K562 (cell line): Measurements from ENCODE around the gene SLC39A9. TPM values are rescaled to one million over a fixed set of nuclear protein-coding genes. Genes with fewer than 3 reads are reported as not detected.

Experiments used
- RREB1 ChIP-seq: fragments of 250-450 bp; sonication (Bioruptor Pico); IDR thresholded peaks from 2 replicates; pipeline ENCODE4 v1.4.0; 2020
- ZNF551 ChIP-seq: fragments of 250-450 bp; sonication (Bioruptor Pico); IDR thresholded peaks from 2 replicates; pipeline ENCODE4 v1.5.0; 2021; ENCODE audit warnings: mild to moderate bottlenecking, moderate library complexity
- ZNF76 ChIP-seq: fragments of 250-450 bp; sonication (Bioruptor Pico); IDR thresholded peaks from 2 replicates; pipeline ENCODE4 v1.4.0; 2020; ENCODE audit warnings: mild to moderate bottlenecking, moderate library complexity, borderline replicate concordance
- polyA plus RNA-seq, 8 experiments: library from polyadenylated mRNA; depleted of rRNA in 4 of 8; stranded (reverse) in 5 of 8; unstranded in 3 of 8; fragments of >200 nt; fragmentation: Nextera tagmentation in 2 of 8; fragmentation: Illumina TruSeq in 1 of 8; extraction: Ambion mirVana in 2 of 8; extraction: Trizol in 1 of 8; gene quantifications; 2 replicates each; pipeline versions ENCODE4 v1.2.1 to v1.2.3, GENCODE V29; 2011 to 2014; ENCODE audit warnings: inconsistent platforms in 1 of 8, missing spikeins in 1 of 8
- total RNA-seq, 7 experiments: library from RNA; depleted of rRNA in 6 of 7; stranded (reverse); fragments of >200 nt in 6 of 7; fragmentation: Illumina TruSeq in 2 of 7; extraction: Trizol in 2 of 7; gene quantifications; 2 replicates each; pipeline versions ENCODE4 v1.2.1 to v1.2.3, GENCODE V29; 2011 to 2021; ENCODE audit warnings: low replicate concordance in 1 of 7
- TF ChIP-seq, protein P1 (sequence below): fragments of 450-650 bp; IDR thresholded peaks from 2 replicates; pipeline ENCODE4 v1.6.1; 2018; ENCODE audit warnings: mild to moderate bottlenecking, low read depth; ENCODE audit not compliant: partially characterized antibody

SLC39A9 gene
- total and polyA plus RNA-seq, 9 of the 15 experiments (the other 6 are each of a cell fraction or from before 2014, with no cell fraction given): 18.4 to 66.0 (median 32.5) TPM

DNA sequence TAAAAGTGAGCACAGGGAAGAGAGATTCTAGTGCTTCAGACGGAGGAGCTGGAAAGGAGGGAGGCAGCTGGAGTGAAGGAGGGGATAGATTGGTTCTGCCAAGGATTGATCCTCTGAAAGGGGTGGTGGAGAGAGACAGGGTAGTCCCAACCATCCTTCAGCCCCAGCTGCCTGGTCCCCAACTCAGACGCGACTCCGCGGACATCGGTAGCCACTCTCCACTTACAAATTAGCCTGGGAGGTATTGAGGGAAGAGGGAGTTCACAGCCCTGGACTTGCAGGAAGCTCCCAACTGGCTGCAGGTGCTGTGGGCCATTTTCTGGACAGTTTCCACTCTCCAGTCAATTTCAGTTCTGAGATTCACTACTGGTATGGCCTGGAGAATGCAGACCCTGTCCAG lies 87.2 kb downstream of the SLC39A9 start (continued):
- TF ChIP-seq RREB1 (CRISPR knock-in tag) (no peak), ZNF76 (CRISPR knock-in tag) (no peak), ZNF551 (CRISPR knock-in tag) (no peak)
- TF ChIP-seq, protein P1, sequence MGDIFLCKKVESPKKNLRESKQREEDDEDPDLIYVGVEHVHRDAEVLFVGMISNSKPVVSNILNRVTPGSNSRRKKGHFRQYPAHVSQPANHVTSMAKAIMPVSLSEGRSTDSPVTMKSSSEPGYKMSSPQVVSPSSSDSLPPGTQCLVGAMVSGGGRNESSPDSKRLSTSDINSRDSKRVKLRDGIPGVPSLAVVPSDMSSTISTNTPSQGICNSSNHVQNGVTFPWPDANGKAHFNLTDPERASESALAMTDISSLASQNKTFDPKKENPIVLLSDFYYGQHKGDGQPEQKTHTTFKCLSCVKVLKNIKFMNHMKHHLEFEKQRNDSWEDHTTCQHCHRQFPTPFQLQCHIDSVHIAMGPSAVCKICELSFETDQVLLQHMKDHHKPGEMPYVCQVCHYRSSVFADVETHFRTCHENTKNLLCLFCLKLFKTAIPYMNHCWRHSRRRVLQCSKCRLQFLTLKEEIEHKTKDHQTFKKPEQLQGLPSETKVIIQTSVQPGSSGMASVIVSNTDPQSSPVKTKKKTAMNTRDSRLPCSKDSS: no peak
- TF ChIP-seq, all 486 proteins: peak for 0
